H7 (cell line): ENCODE data around the gene NCK2. TPM values are rescaled to one million over a fixed set of nuclear protein-coding genes. Genes with fewer than 3 reads are reported as not detected.
"Not testable (repeated sequence)": the region's sequence is repeated elsewhere in the genome, so short reads cannot be mapped to it uniquely, and the experiment has no call there.

Source experiments
- DNase-seq: peaks from one replicate; pipeline ENCODE4 v3.0.0; 2012
- H3K27me3 ChIP-seq: 2 replicates; pipeline ENCODE4 v1.6.0; 2011; ENCODE audit warnings: mild to moderate bottlenecking, low read length; ENCODE audit not compliant: control insufficient read depth, insufficient read depth
- H3K36me3 ChIP-seq: replicated peaks from 2 replicates; pipeline ENCODE4 v1.5.1; 2011; ENCODE audit warnings: low read length; ENCODE audit not compliant: control insufficient read depth, insufficient read depth
- H3K4me3 ChIP-seq: 2 replicates; pipeline ENCODE4 v1.5.1; 2011; ENCODE audit warnings: low read depth, mild to moderate bottlenecking, control low read depth, low read length, moderate library complexity; ENCODE audit not compliant: insufficient read depth
- total RNA-seq: library from RNA; depleted of rRNA; stranded (reverse); fragments of >200 nt; shearing (Covaris generic); gene quantifications from 2 replicates; pipeline ENCODE4 v1.2.3, GENCODE V29; 2014

The NCK2 gene
- total RNA-seq, 1 experiment from 2014 or later = 69.8 TPM

- not testable (repeated sequence) for DNase-seq, H3K36me3 ChIP-seq, H3K27me3 ChIP-seq, H3K4me3 ChIP-seq
Observed at GRCh38 chr2:105771291-105771690, 26.6 kb downstream of the NCK2 start.

- DNase-seq = no peak
- Histone ChIP-seq H3K4me3 (no peak overlapping the region), H3K27me3 (no peaks in the 10 kb centered on the region), H3K36me3 (peaks cover 2% of the 10 kb centered on the region; the same call in 1 of the 2 replicates)
Observed at GRCh38 chr2:105771836-105772235, 27.1 kb downstream of the NCK2 start.

- Histone ChIP-seq H3K4me3 (no peak overlapping the region), H3K27me3 (no peaks in the 10 kb centered on the region), H3K36me3 (peaks cover 2% of the 10 kb centered on the region; the same call in 1 of the 2 replicates)
- no peak for DNase-seq
Observed at GRCh38 chr2:105772362-105772761, 27.6 kb downstream of the NCK2 start.

DNA sequence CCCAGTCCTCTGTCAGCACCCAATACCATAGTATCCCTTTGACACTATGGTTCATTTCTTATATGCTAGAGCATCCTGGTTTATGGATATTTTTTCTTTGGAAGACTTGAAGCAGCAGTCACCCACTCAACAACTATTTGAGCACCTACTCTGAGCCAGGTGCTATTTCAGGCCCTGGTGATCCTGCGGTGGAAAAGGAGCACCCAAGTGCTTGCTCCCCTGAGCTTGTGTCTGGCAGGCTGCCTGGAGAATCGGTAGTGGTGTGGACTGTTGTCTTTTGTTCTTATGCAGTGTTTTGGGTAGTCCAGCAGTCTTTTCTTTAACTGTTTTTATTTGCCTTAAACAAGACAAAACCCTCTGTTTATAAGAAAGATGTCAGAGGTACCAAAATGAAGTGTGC lies 28.9 kb downstream of the NCK2 start:
- no peaks in the 10 kb centered on the region for H3K27me3 ChIP-seq
- no peak overlapping the region for H3K4me3 ChIP-seq
- DNase-seq = no peak
- H3K36me3 ChIP-seq = peaks cover 2% of the 10 kb centered on the region; the same call in 1 of the 2 replicates

DNA sequence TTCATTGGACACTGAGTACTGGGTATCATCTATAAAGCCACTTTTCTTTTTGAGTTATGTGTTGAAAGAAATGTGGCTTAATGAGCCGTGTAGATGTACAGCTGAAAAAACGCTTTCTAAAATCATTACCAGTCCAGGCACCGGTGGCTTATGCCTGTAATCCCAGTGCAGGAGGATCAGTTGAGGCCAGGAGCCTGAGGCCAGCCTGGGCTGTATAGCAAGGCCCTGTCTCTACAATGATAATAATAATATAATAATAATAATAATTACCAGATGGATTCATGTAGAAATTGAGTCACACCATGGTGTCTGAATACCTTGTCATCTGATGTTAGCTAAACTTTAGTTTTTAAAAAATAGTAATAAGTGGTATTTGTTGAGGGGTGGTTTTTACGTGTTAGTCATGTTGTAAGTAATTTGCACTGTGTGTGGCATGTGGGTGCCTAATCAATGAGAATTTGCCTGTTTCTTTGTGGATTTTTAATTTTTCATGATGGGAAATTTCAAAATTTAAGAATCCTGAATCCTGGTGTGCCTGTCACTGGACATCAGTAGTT lies 30.1 kb downstream of the NCK2 start:
- H3K4me3 ChIP-seq = no peak overlapping the region
- DNase-seq = no peak

DNA sequence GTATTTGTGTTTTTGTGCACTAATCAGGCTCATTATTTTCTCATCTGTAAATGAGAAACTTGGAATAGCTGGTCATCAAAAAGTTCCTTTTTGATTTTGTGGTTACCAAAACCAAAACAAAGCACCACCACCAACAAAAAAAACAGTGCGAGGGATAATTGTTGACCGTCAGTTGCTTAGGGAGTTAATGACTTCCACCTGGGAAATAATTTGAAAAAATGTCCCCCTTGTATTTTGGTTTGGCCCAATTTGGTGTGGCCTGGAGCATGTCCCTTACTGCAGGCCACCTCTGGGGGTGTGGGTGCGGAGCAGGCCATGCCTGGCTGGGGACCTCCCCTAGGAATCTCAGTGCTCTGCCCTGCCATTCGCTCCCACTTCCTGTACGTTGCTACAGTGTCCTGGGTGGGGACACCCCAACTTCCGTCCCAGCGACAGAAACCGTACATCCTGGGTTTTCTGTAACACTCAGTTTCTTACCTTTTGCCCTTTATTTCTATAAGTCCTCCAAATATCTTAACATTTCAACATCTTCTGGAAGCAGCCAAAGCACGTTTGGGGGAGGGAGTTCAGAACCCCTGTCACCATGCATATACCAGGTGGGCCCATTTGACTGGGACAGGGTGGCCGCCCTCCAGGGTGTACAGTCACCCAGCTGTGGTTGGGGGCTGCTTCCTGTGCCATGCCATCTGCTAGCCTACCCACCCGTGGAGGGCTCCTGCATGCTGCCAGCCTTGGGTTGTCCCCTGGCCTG lies 31.3 kb downstream of the NCK2 start:
- DNase-seq = no peak
- H3K4me3 ChIP-seq = no peak overlapping the region

More for the DNA sequence above, 30.1 kb downstream of the NCK2 start:
- Histone ChIP-seq H3K27me3 (no peaks in the 10 kb centered on the region), H3K36me3 (peaks cover 2% of the 10 kb centered on the region; the same call in 1 of the 2 replicates)

GRCh38 chr2:105776560-105776928 lies 31.8 kb downstream of the NCK2 start:
- DNase-seq = no peak
- peaks cover 2% of the 10 kb centered on the region; the same call in 1 of the 2 replicates for H3K36me3 ChIP-seq

More for the DNA sequence above, 31.3 kb downstream of the NCK2 start:
- Histone ChIP-seq H3K36me3 (peaks cover 2% of the 10 kb centered on the region; the same call in 1 of the 2 replicates), H3K27me3 (no peaks in the 10 kb centered on the region)

DNA sequence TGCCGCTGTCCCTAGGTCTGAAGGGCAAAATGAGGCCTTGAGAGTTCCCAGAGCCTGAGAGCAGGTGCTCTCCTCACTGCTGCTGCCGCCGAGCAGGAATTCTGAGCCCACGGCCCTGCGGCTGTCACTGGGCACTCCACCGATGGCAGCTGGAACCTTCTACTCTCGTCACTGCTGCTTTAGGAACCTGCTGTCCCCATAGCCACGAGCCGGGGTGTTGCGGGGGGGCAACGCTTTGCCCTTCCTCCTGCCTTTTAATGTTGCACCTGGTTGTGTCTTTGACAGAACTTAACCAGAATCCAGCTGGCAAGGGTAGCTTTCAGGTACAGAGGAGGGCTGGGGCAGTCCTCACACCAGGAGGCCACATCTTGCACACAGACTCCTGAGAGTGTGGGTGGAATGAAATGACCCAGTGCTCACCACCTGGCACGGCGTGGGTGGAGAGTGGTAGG lies 32.3 kb downstream of the NCK2 start:
- DNase-seq = no peak
- Histone ChIP-seq H3K36me3 (peaks cover 2% of the 10 kb centered on the region; the same call in 1 of the 2 replicates), H3K4me3 (no peak overlapping the region)

More at GRCh38 chr2:105776560-105776928, 31.8 kb downstream of the NCK2 start:
- H3K27me3 ChIP-seq = no peaks in the 10 kb centered on the region
- H3K4me3 ChIP-seq = no peak overlapping the region

GRCh38 chr2:105777506-105778055 lies 32.9 kb downstream of the NCK2 start:
- Histone ChIP-seq H3K4me3 (no peak overlapping the region), H3K27me3 (no peaks in the 10 kb centered on the region), H3K36me3 (peaks cover 2% of the 10 kb centered on the region; the same call in 1 of the 2 replicates)
- no peak for DNase-seq

More for the DNA sequence above, 32.3 kb downstream of the NCK2 start:
- H3K27me3 ChIP-seq = no peaks in the 10 kb centered on the region

DNA sequence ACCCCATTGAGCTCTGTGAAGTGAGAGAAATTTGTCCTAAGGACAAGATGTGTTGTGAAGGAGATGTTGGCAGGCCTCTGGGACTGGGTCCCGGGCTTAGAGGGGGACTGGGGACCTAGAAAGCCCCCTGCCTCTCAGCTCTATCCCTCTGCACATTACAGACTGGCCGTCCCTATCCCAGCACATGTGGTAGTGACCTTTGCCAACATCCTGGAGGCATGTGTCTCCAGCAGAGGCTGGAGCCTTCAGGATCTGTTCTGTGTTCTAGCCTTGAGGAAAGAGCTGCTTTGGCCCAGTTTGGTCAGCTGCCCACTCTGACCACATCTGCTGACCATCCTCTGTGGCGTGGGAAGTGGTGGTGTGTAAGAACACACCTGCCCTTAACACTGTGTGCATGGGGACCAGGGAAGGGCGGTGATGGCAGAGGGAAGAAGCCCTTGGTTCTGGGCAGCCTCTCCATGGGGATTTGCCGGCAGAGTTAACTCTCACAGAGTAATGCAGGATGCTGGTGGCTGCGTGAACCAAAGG lies 33.4 kb downstream of the NCK2 start:
- Histone ChIP-seq H3K36me3 (peaks cover 2% of the 10 kb centered on the region; the same call in 1 of the 2 replicates), H3K4me3 (no peak overlapping the region), H3K27me3 (no peaks in the 10 kb centered on the region)
- DNase-seq = no peak

DNA sequence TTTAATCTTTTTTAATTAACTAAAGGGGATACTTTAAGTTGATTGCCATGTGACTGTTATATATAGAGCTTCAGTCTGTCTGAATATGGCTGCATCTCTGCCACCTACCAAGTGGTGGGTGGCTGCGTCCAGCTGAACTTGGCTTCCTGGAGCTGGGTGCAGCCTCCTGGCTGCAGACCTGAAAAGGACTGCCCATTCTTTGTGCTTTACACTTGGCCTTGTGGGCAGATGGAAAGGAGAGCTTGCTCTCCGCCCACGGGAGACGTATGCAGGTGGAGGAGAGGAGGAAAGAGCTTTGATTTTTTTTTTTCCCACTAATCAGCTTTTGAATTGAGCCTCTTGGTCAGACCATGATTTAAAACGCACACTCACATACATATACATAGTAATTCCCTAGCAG lies 34.7 kb downstream of the NCK2 start:
- no peak overlapping the region for H3K4me3 ChIP-seq
- no peak for DNase-seq
- H3K36me3 ChIP-seq = no peaks in the 10 kb centered on the region; the same call in 1 of the 2 replicates
- H3K27me3 ChIP-seq = no peaks in the 10 kb centered on the region

DNA sequence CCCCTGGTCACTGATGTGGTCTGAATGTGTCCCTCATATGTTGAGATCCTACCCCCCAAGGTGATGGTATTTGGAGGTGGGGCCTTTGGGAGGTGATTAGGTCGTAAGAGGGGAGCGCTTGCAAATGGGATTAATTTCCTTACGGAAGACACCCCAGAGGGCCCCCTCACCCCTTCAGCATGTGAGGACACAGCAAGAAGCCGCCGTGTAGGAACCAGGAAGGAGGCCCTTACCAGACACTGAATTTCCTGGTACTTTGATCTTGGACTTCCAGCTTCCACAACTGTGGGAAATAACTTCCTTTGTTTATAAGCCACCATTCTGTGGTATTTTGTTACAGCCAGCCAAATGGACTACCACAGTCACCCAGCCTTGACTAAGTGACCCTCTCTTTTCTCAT lies 35.9 kb downstream of the NCK2 start:
- H3K36me3 ChIP-seq = no peaks in the 10 kb centered on the region; the same call in 1 of the 2 replicates
- no peak for DNase-seq

DNA sequence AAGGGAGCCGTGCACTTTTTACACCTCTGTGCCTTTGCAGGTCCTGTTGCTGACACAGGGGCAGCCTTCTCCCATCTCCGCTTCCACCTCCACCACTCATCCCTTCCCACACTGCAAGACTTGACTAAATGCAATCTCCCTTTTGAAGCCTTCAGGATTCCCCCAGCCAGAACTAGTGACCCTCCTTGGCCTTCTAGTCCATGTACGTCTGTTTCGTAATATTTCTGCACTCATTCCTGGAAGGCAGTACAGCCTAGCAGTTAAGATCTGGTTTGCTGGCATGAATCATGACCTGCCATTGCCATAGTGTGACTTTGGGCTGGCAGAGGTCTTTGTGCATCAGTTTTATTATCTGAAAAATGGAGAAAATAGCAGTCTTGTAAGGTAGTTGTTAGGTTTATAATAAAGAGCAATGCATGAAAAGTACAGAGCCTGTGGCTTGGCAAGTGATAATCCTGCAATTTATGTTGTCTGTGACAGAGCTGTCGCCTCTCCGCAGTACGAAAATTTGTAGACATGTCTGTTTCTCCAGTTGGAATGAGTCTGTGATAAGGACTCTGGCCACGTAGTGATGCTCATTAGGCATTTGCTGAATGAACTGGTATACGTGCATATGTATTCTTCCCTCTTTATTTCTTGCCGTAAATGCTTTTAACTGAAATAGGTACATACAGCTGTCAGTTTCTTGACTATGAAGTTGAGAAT lies 36.7 kb downstream of the NCK2 start:
- Histone ChIP-seq H3K27me3 (no peaks in the 10 kb centered on the region), H3K36me3 (no peaks in the 10 kb centered on the region; the same call in 1 of the 2 replicates), H3K4me3 (no peak overlapping the region)
- no peak for DNase-seq

More for the DNA sequence above, 35.9 kb downstream of the NCK2 start:
- no peaks in the 10 kb centered on the region for H3K27me3 ChIP-seq
- no peak overlapping the region for H3K4me3 ChIP-seq

- Histone ChIP-seq H3K36me3 (no peaks in the 10 kb centered on the region; the same call in 1 of the 2 replicates), H3K4me3 (no peak overlapping the region), H3K27me3 (no peaks in the 10 kb centered on the region)
- DNase-seq = no peak
Observed at GRCh38 chr2:105782123-105782522, 37.4 kb downstream of the NCK2 start.
